Prostate gland (tissue), 2 donors: ENCODE measurements around the gene APBA2.

Experiments used
- POLR2A ChIP-seq: fragments of 450-650 bp; IDR thresholded peaks from one replicate; pipeline ENCODE4 v1.6.1; 2016; ENCODE audit warnings: antibody characterized with exemption, mild to moderate bottlenecking
- TF ChIP-seq, protein P1 (sequence below), 4 experiments: fragments of 200-600 bp in 2 of 4; fragments of 450-650 bp in 2 of 4; sonication (generic) in 2 of 4; IDR thresholded peaks; 1 replicate in 3 of 4; 2 replicates in 1 of 4; pipeline ENCODE4 v1.5.1; 2016 to 2019; ENCODE audit warnings: antibody characterized with exemption in 4 of 4, mild to moderate bottlenecking in 2 of 4, moderate library complexity in 2 of 4

DNA sequence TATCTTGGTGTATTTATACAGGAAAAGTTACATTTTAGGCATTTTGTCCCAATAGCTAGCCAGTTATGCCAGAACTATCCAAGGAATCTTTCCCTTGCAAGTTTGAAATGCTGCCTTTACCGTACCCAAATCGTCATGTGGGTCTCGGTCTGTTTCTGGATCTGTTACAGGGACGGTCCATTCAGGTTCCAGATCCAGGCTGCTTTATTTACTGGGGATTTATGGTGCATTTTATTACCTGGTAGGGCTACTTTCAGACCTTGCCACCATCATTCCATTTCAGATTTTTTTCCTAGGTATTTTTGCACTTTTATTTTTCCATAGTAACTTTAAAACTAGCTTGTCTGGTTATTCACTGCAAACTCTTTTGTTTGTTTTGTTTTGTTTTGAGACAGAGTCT is 197.4 kb downstream of the APBA2 start:
- no peak for TF ChIP-seq POLR2A
- TF ChIP-seq, protein P1, sequence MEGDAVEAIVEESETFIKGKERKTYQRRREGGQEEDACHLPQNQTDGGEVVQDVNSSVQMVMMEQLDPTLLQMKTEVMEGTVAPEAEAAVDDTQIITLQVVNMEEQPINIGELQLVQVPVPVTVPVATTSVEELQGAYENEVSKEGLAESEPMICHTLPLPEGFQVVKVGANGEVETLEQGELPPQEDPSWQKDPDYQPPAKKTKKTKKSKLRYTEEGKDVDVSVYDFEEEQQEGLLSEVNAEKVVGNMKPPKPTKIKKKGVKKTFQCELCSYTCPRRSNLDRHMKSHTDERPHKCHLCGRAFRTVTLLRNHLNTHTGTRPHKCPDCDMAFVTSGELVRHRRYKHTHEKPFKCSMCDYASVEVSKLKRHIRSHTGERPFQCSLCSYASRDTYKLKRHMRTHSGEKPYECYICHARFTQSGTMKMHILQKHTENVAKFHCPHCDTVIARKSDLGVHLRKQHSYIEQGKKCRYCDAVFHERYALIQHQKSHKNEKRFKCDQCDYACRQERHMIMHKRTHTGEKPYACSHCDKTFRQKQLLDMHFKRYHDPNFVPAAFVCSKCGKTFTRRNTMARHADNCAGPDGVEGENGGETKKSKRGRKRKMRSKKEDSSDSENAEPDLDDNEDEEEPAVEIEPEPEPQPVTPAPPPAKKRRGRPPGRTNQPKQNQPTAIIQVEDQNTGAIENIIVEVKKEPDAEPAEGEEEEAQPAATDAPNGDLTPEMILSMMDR (IDR thresholded peaks at IDR 0.05) = no peak
